ENCODE data around the gene FAM111B.
"Not testable (repeated sequence)": the region's sequence is repeated elsewhere in the genome, so short reads cannot be mapped to it uniquely, and the experiment has no call there.

FAM111B gene

GRCh38 chr11:59106363-59107336 is at the start of gene FAM111B:
Gene FAM111B, plus strand, starts transcription at chr11:59107237. Its CDS starts 2,389 bp downstream, at chr11:59109626.
- peak; percentile 64 for DNase-seq (ENCODE audit: low read depth)

GRCh38 chr11:59058120-59059033 is 48.7 kb upstream of the FAM111B start:
- peak; percentile 81 for DNase-seq (ENCODE audit: low read depth)

- not testable (repeated sequence) for DNase-seq (ENCODE audit: low read depth)
These were observed 46.9 kb upstream of the FAM111B start for GRCh38 chr11:59060096-59060495.

- DNase-seq (ENCODE audit: low read depth), result no peak
These were observed 44.2 kb upstream of the FAM111B start for GRCh38 chr11:59062602-59063529.

- DNase-seq (ENCODE audit: low read depth), result not testable (repeated sequence)
These were observed 42.9 kb upstream of the FAM111B start for GRCh38 chr11:59063996-59064727.

GRCh38 chr11:59069087-59069486 is 38.0 kb upstream of the FAM111B start:
- DNase-seq (ENCODE audit: low read depth), result no peak

GRCh38 chr11:59076876-59077571 is 30.0 kb upstream of the FAM111B start:
- DNase-seq (ENCODE audit: low read depth), result no peak

- no peak for DNase-seq (ENCODE audit: low read depth)
These were observed 28.6 kb upstream of the FAM111B start for GRCh38 chr11:59078435-59078834.

GRCh38 chr11:59079086-59079485 is 28.0 kb upstream of the FAM111B start:
- DNase-seq (ENCODE audit: low read depth), result no peak

GRCh38 chr11:59080421-59080820 is 26.6 kb upstream of the FAM111B start:
- not testable (repeated sequence) for DNase-seq (ENCODE audit: low read depth)

- not testable (repeated sequence) for DNase-seq (ENCODE audit: low read depth)
These were observed 25.5 kb upstream of the FAM111B start for GRCh38 chr11:59081430-59082020.

GRCh38 chr11:59086007-59086406 is 21.0 kb upstream of the FAM111B start, which contains the start of gene GLYATL1B:
Gene GLYATL1B, plus strand, starts transcription at chr11:59086307. Its CDS starts 0 bp downstream, at chr11:59086307.
- DNase-seq (ENCODE audit: low read depth), result not testable (repeated sequence)

GRCh38 chr11:59088162-59088561 is 18.9 kb upstream of the FAM111B start:
- DNase-seq (ENCODE audit: low read depth), result no peak

- not testable (repeated sequence) for DNase-seq (ENCODE audit: low read depth)
These were observed 13.5 kb upstream of the FAM111B start for GRCh38 chr11:59093576-59093975.

- DNase-seq (ENCODE audit: low read depth), result not testable (repeated sequence)
These were observed 11.8 kb upstream of the FAM111B start for GRCh38 chr11:59095225-59095624.

GRCh38 chr11:59095972-59096575 is 11.0 kb upstream of the FAM111B start:
- DNase-seq (ENCODE audit: low read depth), result not testable (repeated sequence)

- DNase-seq (ENCODE audit: low read depth), result peak; percentile 47
These were observed 9.8 kb upstream of the FAM111B start for GRCh38 chr11:59097113-59097708.

- not testable (repeated sequence) for DNase-seq (ENCODE audit: low read depth)
These were observed 9.1 kb upstream of the FAM111B start for GRCh38 chr11:59097938-59098337.
